ENCODE data around the gene C7orf57.

DNA sequence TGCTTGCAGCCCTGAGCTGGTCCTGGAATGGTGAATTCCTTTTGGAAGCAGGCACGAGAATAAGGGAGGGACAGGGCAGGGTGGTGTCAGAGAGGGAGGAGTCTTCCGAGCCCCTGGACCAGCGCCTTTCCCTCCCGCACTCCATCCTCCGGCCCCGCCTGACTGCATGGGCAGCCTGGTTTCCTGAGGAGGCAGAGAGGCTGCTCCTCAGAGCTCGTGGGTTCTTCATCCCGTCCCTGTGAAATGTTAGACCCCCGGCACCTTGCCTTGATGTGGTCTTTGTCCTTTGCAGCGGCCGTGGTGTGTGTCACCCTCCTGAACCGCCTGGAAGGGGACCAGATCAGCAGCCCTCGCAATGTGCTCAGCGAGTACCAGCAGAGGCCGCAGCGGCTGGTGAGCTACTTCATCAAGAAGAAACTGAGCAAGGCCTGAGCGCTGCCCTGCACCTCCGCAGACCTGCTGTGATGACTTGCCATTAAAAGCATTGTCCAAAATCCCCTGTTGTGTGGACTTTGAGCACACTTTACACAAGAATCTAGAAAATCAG lies 72.7 kb downstream of the C7orf57 start:
- no peak for TF ChIP-seq CTCF (IDR thresholded peaks at IDR 0.05)
- no peak for TF ChIP-seq POLR2A (IDR thresholded peaks at IDR 0.05)

All from lower leg skin (tissue), 3 donors.